OCI-LY3 (cell line): ENCODE measurements around the gene DR1.

ENCODE experiments used
- EZH2phosphoT487 ChIP-seq: fragments of 200-600 bp; shearing (Covaris generic); IDR thresholded peaks from 2 replicates; pipeline ENCODE4 v1.6.1; 2018; ENCODE audit warnings: antibody characterized with exemption, mixed run types, low read depth
- TF ChIP-seq, protein P1 (sequence below): fragments of 200-600, 300-600 bp; sonication (generic); IDR thresholded peaks from 2 replicates; pipeline ENCODE4 v1.5.1; 2014; ENCODE audit warnings: antibody characterized with exemption, low read length, low read depth

DNA sequence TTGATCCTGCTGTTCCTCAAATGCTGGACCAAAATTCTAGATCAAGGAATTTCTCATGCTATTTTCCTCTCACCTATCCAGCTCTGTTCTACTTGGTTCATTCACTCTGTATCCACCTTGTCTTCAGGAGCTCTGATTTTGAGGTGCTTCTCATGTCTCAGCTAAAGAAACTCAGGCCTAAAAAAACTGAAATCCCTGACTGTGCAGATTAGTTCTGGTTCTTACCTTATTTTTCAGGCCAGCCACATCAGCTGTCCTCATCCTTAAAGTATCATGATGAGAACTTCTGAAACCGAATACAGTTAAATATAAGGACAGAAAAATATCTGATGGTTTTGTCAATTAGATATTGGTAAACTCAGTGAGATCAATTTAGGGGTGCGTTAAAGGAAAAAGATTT lies 27.8 kb upstream of the DR1 start:
- TF ChIP-seq, protein P1, sequence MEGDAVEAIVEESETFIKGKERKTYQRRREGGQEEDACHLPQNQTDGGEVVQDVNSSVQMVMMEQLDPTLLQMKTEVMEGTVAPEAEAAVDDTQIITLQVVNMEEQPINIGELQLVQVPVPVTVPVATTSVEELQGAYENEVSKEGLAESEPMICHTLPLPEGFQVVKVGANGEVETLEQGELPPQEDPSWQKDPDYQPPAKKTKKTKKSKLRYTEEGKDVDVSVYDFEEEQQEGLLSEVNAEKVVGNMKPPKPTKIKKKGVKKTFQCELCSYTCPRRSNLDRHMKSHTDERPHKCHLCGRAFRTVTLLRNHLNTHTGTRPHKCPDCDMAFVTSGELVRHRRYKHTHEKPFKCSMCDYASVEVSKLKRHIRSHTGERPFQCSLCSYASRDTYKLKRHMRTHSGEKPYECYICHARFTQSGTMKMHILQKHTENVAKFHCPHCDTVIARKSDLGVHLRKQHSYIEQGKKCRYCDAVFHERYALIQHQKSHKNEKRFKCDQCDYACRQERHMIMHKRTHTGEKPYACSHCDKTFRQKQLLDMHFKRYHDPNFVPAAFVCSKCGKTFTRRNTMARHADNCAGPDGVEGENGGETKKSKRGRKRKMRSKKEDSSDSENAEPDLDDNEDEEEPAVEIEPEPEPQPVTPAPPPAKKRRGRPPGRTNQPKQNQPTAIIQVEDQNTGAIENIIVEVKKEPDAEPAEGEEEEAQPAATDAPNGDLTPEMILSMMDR, result no peak
- no peak for TF ChIP-seq EZH2phosphoT487
